Glomerular endothelial cell (primary cell): ENCODE measurements around the gene RALY. TPM values are rescaled to one million over a fixed set of nuclear protein-coding genes. Genes with fewer than 3 reads are reported as not detected.

Experiments
- DNase-seq: peaks from one replicate; pipeline ENCODE4 v3.0.0-alpha.2; 2011; ENCODE audit warnings: low read depth, low spot score; ENCODE audit errors: extremely low read depth
- total RNA-seq: library from RNA; depleted of rRNA; stranded (reverse); fragments of >200 nt; gene quantifications from 2 replicates; pipeline ENCODE4 v1.2.3, GENCODE V29; 2015

Gene RALY
- total RNA-seq, 1 donor from 2014 or later: 170 TPM

- DNase-seq: no peak
These were observed 79.1 kb downstream of the RALY start for GRCh38 chr20:34072778-34073177.

DNA sequence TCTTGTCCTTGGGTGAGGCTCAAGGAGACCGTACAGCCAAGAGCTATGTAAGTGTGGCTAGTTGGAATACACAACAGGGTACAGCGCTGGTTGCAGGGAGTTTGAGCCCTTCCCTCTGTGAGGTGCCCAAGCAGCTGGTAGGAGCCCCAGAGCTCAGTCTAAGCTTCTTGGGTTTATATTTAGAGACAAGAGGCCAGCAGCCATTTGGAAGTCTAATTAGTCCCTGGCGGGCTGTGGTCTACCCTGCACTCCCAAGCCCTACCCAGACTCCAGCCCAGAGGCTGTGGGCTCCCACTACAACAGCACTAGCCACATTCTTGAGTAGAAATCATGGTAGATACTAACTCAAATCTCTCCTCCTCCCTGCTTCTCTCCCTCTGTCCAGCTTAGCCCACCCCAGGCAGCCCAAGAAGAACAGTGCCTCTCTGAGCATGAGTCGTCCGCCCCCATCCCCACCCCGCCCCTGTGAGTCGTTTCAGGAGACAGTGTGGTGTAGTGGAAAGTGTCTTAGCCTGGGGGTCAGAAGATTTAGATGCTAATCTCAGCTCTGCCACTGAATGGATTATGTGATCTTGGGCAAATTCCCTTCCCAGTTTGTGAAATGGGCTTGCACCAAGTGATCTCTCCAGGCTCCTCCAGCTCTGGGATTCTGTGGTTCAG lies 80.5 kb downstream of the RALY start:
- no peak for DNase-seq

- no peak for DNase-seq
These were observed 81.9 kb downstream of the RALY start for GRCh38 chr20:34075647-34076046.

GRCh38 chr20:34076952-34077351 lies 83.2 kb downstream of the RALY start:
- no peak for DNase-seq

- DNase-seq: no peak
These were observed 84.8 kb downstream of the RALY start for GRCh38 chr20:34078540-34078939.

- DNase-seq: no peak
These were observed 86.1 kb downstream of the RALY start for GRCh38 chr20:34079818-34080217.

DNA sequence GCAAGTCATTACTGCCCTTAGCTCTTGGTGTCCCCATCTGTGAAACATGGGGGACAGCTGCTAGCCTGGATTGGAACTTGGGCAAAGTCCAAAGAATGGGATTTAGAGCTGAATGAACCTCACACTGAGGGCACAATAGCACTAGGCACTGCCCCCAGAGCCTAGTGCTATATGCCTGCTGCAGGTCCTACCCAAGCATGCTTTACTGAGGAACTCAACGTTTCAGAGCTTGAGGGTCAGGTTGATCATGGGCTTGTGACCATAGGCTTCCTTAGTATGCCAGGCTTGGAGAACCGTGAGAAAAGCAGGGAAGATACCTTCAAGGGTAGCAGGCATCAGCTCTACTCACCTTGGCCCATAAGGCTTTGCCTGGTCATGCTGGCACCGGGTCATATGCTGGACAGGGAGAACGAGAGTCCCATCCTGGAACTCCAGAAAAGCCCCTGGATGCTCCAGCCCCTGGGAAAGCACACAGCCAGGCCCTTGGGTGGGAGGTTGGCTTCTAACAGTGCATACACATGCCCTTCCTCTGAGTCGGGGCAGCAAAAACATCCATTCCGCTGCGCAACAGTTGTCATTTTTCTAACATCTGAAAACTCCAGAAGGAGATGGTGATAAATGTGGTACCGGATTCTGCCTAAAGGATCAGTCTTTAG lies 88.6 kb downstream of the RALY start:
- no peak for DNase-seq

DNA sequence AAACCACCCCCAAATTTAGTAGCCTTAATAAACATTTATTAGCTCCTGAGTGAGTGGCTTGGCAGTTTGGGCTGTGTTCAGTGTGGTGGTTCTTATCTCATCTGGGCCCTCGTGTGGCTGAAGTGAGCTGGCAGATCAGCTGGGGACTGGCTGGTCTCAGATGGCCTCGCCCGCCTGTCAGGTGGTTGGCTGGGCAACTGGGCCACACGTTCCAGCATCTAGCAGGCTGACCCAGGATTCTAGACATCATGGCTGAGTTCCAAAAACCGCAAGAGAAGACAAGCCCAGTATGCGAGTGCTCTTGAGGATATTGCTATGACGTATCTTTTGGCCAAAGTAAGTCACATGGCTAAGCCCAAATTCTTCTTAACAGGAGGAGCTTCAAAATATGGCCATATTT lies 89.4 kb downstream of the RALY start:
- no peak for DNase-seq

- DNase-seq: no peak
These were observed 90.1 kb downstream of the RALY start for GRCh38 chr20:34083781-34084180.

- DNase-seq: no peak
These were observed 90.7 kb downstream of the RALY start for GRCh38 chr20:34084227-34084923.

GRCh38 chr20:34085544-34086040 lies 91.9 kb downstream of the RALY start:
- DNase-seq: no peak

GRCh38 chr20:34088305-34089174 lies 94.8 kb downstream of the RALY start:
- DNase-seq: no peak

DNA sequence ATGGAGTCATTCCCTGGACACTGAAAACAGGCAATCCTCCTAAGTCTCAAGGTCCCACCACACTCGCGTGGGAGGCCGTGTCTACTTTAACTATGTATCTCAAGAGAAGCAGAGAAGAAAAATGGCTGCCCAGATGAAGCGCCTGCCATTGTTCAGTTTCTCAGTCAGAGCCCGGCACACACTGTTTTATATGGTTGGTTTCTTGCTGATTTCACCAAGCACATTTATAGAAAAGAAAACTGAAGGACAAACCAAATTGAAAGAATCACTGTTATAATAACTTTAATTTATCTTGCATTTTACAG lies 95.4 kb downstream of the RALY start:
- no peak for DNase-seq

GRCh38 chr20:34089655-34090345 lies 96.1 kb downstream of the RALY start:
- no peak for DNase-seq

- DNase-seq: no peak
These were observed 96.9 kb downstream of the RALY start for GRCh38 chr20:34090645-34091044.

DNA sequence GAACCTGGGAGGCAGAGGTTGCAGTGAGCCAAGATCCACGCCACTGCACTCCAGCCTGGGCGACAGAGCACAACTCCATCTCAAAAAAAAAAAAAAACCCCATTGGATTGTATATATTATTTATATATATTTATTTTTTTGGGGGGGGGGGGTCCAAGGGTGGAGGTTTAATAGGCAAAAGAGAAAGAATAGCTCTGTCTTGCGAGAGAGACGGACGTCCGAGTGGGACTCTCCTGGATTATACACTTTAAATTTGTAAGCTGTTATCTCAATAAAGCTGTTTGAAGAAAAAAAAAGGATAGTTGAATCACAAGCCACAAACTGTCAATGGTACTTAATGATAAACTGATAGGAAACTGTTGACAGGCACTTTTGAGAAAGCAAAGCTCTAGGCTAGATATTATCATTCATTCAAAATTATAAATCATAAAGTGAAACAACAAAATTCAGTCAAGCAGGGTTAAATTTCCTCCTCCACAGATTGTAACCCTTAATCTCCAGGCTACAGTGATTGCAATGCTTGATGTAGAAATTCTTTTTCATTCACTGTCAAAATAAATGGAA lies 98.0 kb downstream of the RALY start:
- no peak for DNase-seq

DNA sequence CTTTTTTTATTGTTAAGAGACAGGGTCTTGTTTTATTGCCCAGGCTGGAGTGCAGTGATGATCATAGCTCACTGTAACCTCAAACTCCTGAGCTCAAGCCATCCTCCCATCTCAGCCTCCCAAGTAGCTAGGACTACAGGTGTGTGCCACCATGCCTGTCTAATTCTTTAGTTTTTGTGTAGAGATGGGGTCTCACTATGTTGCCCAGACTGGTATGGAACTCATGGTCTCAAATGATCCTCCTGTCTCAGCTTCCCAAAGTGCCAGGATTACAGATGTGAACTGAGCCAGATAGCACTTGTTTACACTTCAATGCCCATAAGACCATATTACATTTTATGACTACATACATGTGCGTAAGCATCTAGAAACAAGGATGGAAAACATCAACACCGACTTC lies 100.2 kb downstream of the RALY start:
- no peak for DNase-seq

DNA sequence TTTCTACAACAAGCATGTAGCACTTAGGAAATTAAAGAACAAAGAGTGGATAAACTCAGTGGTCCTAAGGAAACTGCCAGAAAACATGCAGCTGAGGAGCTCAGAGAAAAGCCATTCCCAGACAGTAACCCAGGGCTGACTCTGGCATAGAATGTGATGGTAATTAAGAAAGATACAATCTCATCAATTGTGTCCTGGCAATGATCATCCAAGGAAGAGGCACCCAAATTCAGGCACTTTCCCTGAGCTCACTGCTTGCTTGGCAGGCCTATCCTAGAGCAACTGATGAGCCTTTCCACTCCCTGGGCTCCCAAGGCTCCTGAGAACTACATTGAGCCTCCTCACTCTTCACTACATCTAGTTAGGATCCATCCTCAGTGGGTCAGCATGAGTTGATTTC lies 102.1 kb downstream of the RALY start:
- no peak for DNase-seq

GRCh38 chr20:34096699-34097444 lies 103.2 kb downstream of the RALY start:
- DNase-seq: no peak

DNA sequence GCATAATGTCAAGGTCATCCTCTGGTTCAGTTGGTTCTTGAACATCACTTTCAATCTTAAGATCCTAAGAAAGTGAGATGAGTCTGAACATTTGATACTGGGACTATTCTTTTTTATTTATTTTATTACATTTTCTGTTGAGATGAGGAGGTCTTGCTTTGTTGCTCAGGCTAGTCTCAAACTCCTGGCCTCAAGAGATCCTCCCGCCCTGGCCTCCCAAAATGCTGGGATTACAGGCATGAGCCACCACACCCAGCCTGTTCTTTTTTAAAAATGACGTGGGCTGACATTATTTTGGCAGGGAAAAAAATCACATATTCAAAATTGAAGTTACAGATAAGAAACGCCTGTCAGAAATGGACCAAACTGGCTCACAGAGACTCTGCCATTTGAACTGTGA lies 104.9 kb downstream of the RALY start:
- DNase-seq: no peak
